Ovary (tissue), 9 donors: Measurements from ENCODE around the gene SIRT3. TPM values are rescaled to one million over a fixed set of nuclear protein-coding genes. Genes with fewer than 3 reads are reported as not detected.
"Not testable (repeated sequence)": the region's sequence is repeated elsewhere in the genome, so short reads cannot be mapped to it uniquely, and the experiment has no call there.

Experiments
- DNase-seq, 5 donors: peaks; one replicate each; pipeline ENCODE4 v3.0.0-alpha.2; 2019 to 2020
- H3K27ac ChIP-seq, 2 donors: fragments of 200-600 bp; one replicate each; pipeline versions ENCODE4 v1.5.1 to v1.8.0; 2019 to 2022
- H3K27me3 ChIP-seq: fragments of 200-600 bp; one replicate; pipeline ENCODE4 v1.8.0; 2022
- H3K36me3 ChIP-seq: fragments of 200-600 bp; sonication (generic); one replicate; pipeline ENCODE4 v1.5.1; 2019
- H3K4me1 ChIP-seq: one replicate; pipeline ENCODE4 v1.8.1; 2013; ENCODE audit warnings: mild to moderate bottlenecking, moderate library complexity; ENCODE audit not compliant: insufficient read depth
- H3K4me3 ChIP-seq: fragments of 200-600 bp; sonication (generic); one replicate; pipeline ENCODE4 v1.5.1; 2017
- H3K9me3 ChIP-seq, 2 donors: fragments of 200-600 bp in 1 of 2; sonication (generic) in 1 of 2; one replicate each; pipeline versions ENCODE4 v1.5.1 to v1.8.1; 2013 to 2019; ENCODE audit warnings: mild to moderate bottlenecking in 1 of 2, moderate library complexity in 1 of 2
- CTCF ChIP-seq, 3 donors: fragments of 450-650 bp in 2 of 3; fragments of 200-600 bp in 1 of 3; IDR thresholded peaks; one replicate each; pipeline versions ENCODE4 v1.5.1 to v1.8.0; 2016 to 2022; ENCODE audit warnings: antibody characterized with exemption in 3 of 3, mild to moderate bottlenecking in 1 of 3
- EP300 ChIP-seq: sonication (generic); formaldehyde crosslinking; IDR thresholded peaks from one replicate; pipeline ENCODE4 v1.6.1; 2017; ENCODE audit warnings: antibody characterized with exemption
- POLR2A ChIP-seq: fragments of 450-650 bp; IDR thresholded peaks from one replicate; pipeline ENCODE4 v1.6.1; 2017; ENCODE audit warnings: antibody characterized with exemption, mild to moderate bottlenecking, moderate library complexity
- WGBS, 3 donors: extraction: QIAGEN DNeasy Blood & Tissue Kit in 1 of 3; methylation state at CpG; one replicate each; pipeline versions ENCODE4 v1.1.5 to v1.1.7; 2013 to 2017; 5-methylcytosine and 5-hydroxymethylcytosine counted together
- intact Hi-C, 4 donors: fragments of 100-400 bp; cut with DNase I; formaldehyde crosslinking; loops; one replicate each; pipeline versions ENCODE4 v1.11.0 to v1.15.1; 2022 to 2023
- polyA plus RNA-seq, 2 donors: library from polyadenylated mRNA; stranded (reverse); fragments of 200-250 nt in 1 of 2; fragments of 350-450 nt in 1 of 2; fragmentation: Illumina TruSeq in 1 of 2; extraction: RNeasy Lipid Tissue Mini Kit (QIAGEN cat#74804) in 1 of 2; gene quantifications; one replicate each; pipeline ENCODE4 v1.2.3, GENCODE V29; 2013 to 2014
- total RNA-seq, 7 donors: library from RNA; depleted of rRNA in 2 of 7; stranded (reverse); fragments of >200 nt in 2 of 7; fragmentation: NEBNext Ultra II Directional in 3 of 7; extraction: Animal tissue kit (Norgen Biotek cat#: 25700) in 3 of 7; gene quantifications; one replicate each; pipeline versions ENCODE4 v1.1.0 to v1.2.4, GENCODE V29; 2016 to 2023
- donor health status: DM: no; HTN: no; CAD: no; lungs with moderate emphysema.
- donor health status: DM: no; HTN: no; CAD: no.
- donor health status: Bipolar disorder and iron deficiency.
- donor health status: DM: yes; HTN: yes; CAD: no.
- donor health status: DM: no; HTN: no; CAD: no.
- donor health status: DM: yes; HTN: yes; CAD: no.

The SIRT3 gene
- total and polyA plus RNA-seq, 9 donors, result 11.1 to 24.4 (median 21.5) TPM

GRCh38 chr11:221539-221938 lies 14.6 kb downstream of the SIRT3 start:
- Histone ChIP-seq H3K4me3 (no peak overlapping the region), H3K4me1 (no peaks in the 10 kb centered on the region), H3K27ac (no peak overlapping the region), H3K9me3 (no peaks in the 10 kb centered on the region), H3K36me3 (no peaks in the 10 kb centered on the region), H3K27me3 (no peaks in the 10 kb centered on the region)
- TF ChIP-seq POLR2A, result no peak
- TF ChIP-seq CTCF (IDR thresholded peaks at IDR 0.05), result no peak
- TF ChIP-seq EP300, result no peak
- intact Hi-C loops, result no loop called here
- 87 to 91% (median 89%) methylated on average over 7 of the region's 7 CpGs for WGBS, 3 donors
- DNase-seq, result no peak

GRCh38 chr11:220641-221215 lies 15.4 kb downstream of the SIRT3 start:
- WGBS, 3 donors, result 76 to 80% (median 77%) methylated on average over 3 of the region's 3 CpGs
- H3K4me3 ChIP-seq, H3K27me3 ChIP-seq, intact Hi-C loops, H3K4me1 ChIP-seq, DNase-seq, H3K36me3 ChIP-seq, H3K27ac ChIP-seq, H3K9me3 ChIP-seq: not testable (repeated sequence)

- no peaks in the 10 kb centered on the region for H3K27me3 ChIP-seq
- intact Hi-C loops, result no loop called here
- H3K36me3 ChIP-seq, result no peaks in the 10 kb centered on the region
- 86 to 89% (median 88%) methylated on average over 29 of the region's 29 CpGs for WGBS, 3 donors
- no peak overlapping the region for H3K4me3 ChIP-seq
- no peaks in the 10 kb centered on the region for H3K4me1 ChIP-seq
- H3K27ac ChIP-seq, result no peak overlapping the region
- no peaks in the 10 kb centered on the region for H3K9me3 ChIP-seq
- peak in 1 of 5 donors; percentile 7 for DNase-seq
- no peak for TF ChIP-seq POLR2A
- TF ChIP-seq CTCF (IDR thresholded peaks at IDR 0.05), result no peak
- TF ChIP-seq EP300, result no peak
Observed at GRCh38 chr11:218815-219593, 17.1 kb downstream of the SIRT3 start.

- H3K27me3 ChIP-seq, result no peaks in the 10 kb centered on the region
- intact Hi-C loops, result no loop called here
- no peaks in the 10 kb centered on the region for H3K4me1 ChIP-seq
- WGBS, 3 donors, result 91 to 93% (median 91%) methylated on average over 3 of the region's 3 CpGs
- no peak overlapping the region for H3K4me3 ChIP-seq
- no peak for TF ChIP-seq POLR2A
- H3K9me3 ChIP-seq, result no peaks in the 10 kb centered on the region
- H3K36me3 ChIP-seq, result no peaks in the 10 kb centered on the region
- peak in 1 of 5 donors; percentile 5 for DNase-seq
- H3K27ac ChIP-seq, result no peak overlapping the region
Observed at GRCh38 chr11:217704-218103, 18.4 kb downstream of the SIRT3 start.

- Histone ChIP-seq H3K9me3 (no peaks in the 10 kb centered on the region), H3K27me3 (no peaks in the 10 kb centered on the region), H3K4me3 (no peak overlapping the region), H3K27ac (no peak overlapping the region), H3K36me3 (no peaks in the 10 kb centered on the region), H3K4me1 (no peaks in the 10 kb centered on the region)
- 83 to 89% (median 85%) methylated on average over 11 of the region's 11 CpGs for WGBS, 3 donors
- TF ChIP-seq EP300 (no peak), POLR2A (no peak), CTCF (IDR thresholded peaks at IDR 0.05) (no peak)
- intact Hi-C loops, result no loop called here
- no peak for DNase-seq
Observed at GRCh38 chr11:216081-216974, 19.8 kb downstream of the SIRT3 start.
